Activated T-cell treated with anti-CD3 and anti-CD28 coated beads, Interleukin-2, amount 50 U/mL, for 72 hours (primary cell): ENCODE data around the gene UMODL1. TPM values are rescaled to one million over a fixed set of nuclear protein-coding genes. Genes with fewer than 3 reads are reported as not detected.

Experiments used
- ATAC-seq, 2 donors: fragments of 150-1000 bp; cut with Tn5 transposase; replicated peaks in 1 of 2; 2 replicates each; pipeline ENCODE4 v1.10.0; 2021; ENCODE audit warnings: moderate library complexity in 2 of 2, mild to moderate bottlenecking in 1 of 2
- DNase-seq, 2 donors: peaks; one replicate each; pipeline ENCODE4 v3.0.0; 2021 to 2022; ENCODE audit warnings: mixed read lengths in 1 of 2
- H3K27ac Mint-ChIP-seq: one replicate; pipeline ENCODE4 v1.8.0; 2022; ENCODE audit warnings: mild to moderate bottlenecking, moderate library complexity, mixed read lengths
- H3K27me3 Mint-ChIP-seq: one replicate; pipeline ENCODE4 v1.8.0; 2022; ENCODE audit warnings: low read depth, mixed read lengths
- H3K36me3 Mint-ChIP-seq, 2 donors: one replicate each; pipeline ENCODE4 v1.8.0; 2022; ENCODE audit warnings: mixed read lengths in 2 of 2, mild to moderate bottlenecking in 1 of 2; ENCODE audit not compliant: insufficient read depth in 2 of 2
- H3K4me1 Mint-ChIP-seq: one replicate; pipeline ENCODE4 v1.8.0; 2022; ENCODE audit warnings: low read depth, mixed read lengths
- H3K4me3 Mint-ChIP-seq, 2 donors: one replicate each; pipeline ENCODE4 v1.8.0; 2022; ENCODE audit warnings: mild to moderate bottlenecking in 2 of 2, mixed read lengths in 2 of 2, moderate library complexity in 2 of 2
- H3K9me3 Mint-ChIP-seq, 2 donors: one replicate each; pipeline ENCODE4 v1.8.0; 2022; ENCODE audit warnings: mixed read lengths in 2 of 2
- total RNA-seq, 2 donors: library from RNA; stranded (reverse); gene quantifications; one replicate each; pipeline ENCODE4 v1.2.3, GENCODE V29; 2022

The UMODL1 gene
- total RNA-seq, 2 donors from 2014 or later, result 0.39 to 0.89 TPM

- peaks cover under 1% of the 10 kb centered on the region for H3K4me1 Mint-ChIP-seq
These were observed 24.5 kb downstream of the UMODL1 start for GRCh38 chr21:42095581-42095980.

GRCh38 chr21:42096566-42096965 is 25.4 kb downstream of the UMODL1 start:
- Mint-ChIP-seq H3K9me3 (peaks cover 0 to 2% of the 10 kb centered on the region in 2 donors), H3K4me1 (no peaks in the 10 kb centered on the region), H3K27ac (no peak overlapping the region), H3K36me3 (peaks cover 2 to 5% of the 10 kb centered on the region in 2 donors), H3K27me3 (peaks cover 4% of the 10 kb centered on the region), H3K4me3 (no peak overlapping the region)
- DNase-seq (no peak), ATAC-seq (no peak)

More at GRCh38 chr21:42095581-42095980, 24.5 kb downstream of the UMODL1 start:
- Mint-ChIP-seq H3K4me3 (no peak overlapping the region), H3K36me3 (peaks cover 2 to 5% of the 10 kb centered on the region in 2 donors), H3K9me3 (peaks cover 0 to 2% of the 10 kb centered on the region in 2 donors), H3K27me3 (peaks cover 11% of the 10 kb centered on the region), H3K27ac (no peak overlapping the region)
- ATAC-seq (no peak), DNase-seq (no peak)

- Mint-ChIP-seq H3K4me1 (no peaks in the 10 kb centered on the region), H3K36me3 (peaks cover 2 to 5% of the 10 kb centered on the region in 2 donors), H3K4me3 (no peak overlapping the region), H3K27me3 (no peaks in the 10 kb centered on the region), H3K9me3 (peaks cover 0 to 2% of the 10 kb centered on the region in 2 donors), H3K27ac (no peak overlapping the region)
- DNase-seq (no peak), ATAC-seq (no peak)
These were observed 26.2 kb downstream of the UMODL1 start for GRCh38 chr21:42097274-42097673.

- Mint-ChIP-seq H3K9me3 (peaks cover 0 to 2% of the 10 kb centered on the region in 2 donors), H3K27me3 (no peaks in the 10 kb centered on the region), H3K4me1 (no peaks in the 10 kb centered on the region), H3K27ac (no peak overlapping the region), H3K4me3 (no peak overlapping the region), H3K36me3 (peaks cover 2 to 5% of the 10 kb centered on the region in 2 donors)
- no peak for DNase-seq
- peak; percentile 64 to 82 for ATAC-seq
These were observed 26.8 kb downstream of the UMODL1 start for GRCh38 chr21:42097860-42098454.

GRCh38 chr21:42098957-42099505 is 27.9 kb downstream of the UMODL1 start:
- H3K4me3 Mint-ChIP-seq, result no peak overlapping the region
- H3K36me3 Mint-ChIP-seq, result peaks cover 2 to 5% of the 10 kb centered on the region in 2 donors
- no peak overlapping the region for H3K27ac Mint-ChIP-seq
- H3K27me3 Mint-ChIP-seq, result no peaks in the 10 kb centered on the region
- DNase-seq (no peak), ATAC-seq (no peak)
- H3K9me3 Mint-ChIP-seq, result peaks cover 0 to 2% of the 10 kb centered on the region in 2 donors
- H3K4me1 Mint-ChIP-seq, result no peaks in the 10 kb centered on the region

GRCh38 chr21:42101246-42101645 is 30.1 kb downstream of the UMODL1 start:
- Mint-ChIP-seq H3K4me3 (no peak overlapping the region), H3K27ac (no peak overlapping the region), H3K9me3 (no peaks in the 10 kb centered on the region), H3K27me3 (no peaks in the 10 kb centered on the region), H3K36me3 (no peaks in the 10 kb centered on the region), H3K4me1 (no peaks in the 10 kb centered on the region)
- no peak for ATAC-seq
- DNase-seq, result no peak

- no peak for ATAC-seq
- no peak overlapping the region for H3K4me3 Mint-ChIP-seq
- H3K27ac Mint-ChIP-seq, result no peak overlapping the region
- no peaks in the 10 kb centered on the region for H3K27me3 Mint-ChIP-seq
- H3K4me1 Mint-ChIP-seq, result no peaks in the 10 kb centered on the region
- no peak for DNase-seq
- no peaks in the 10 kb centered on the region for H3K9me3 Mint-ChIP-seq
- H3K36me3 Mint-ChIP-seq, result no peaks in the 10 kb centered on the region
These were observed 31.0 kb downstream of the UMODL1 start for GRCh38 chr21:42102076-42102475.

- H3K9me3 Mint-ChIP-seq, result no peaks in the 10 kb centered on the region
- H3K36me3 Mint-ChIP-seq, result no peaks in the 10 kb centered on the region
- no peak overlapping the region for H3K4me3 Mint-ChIP-seq
- ATAC-seq (no peak), DNase-seq (no peak)
- no peaks in the 10 kb centered on the region for H3K4me1 Mint-ChIP-seq
- no peaks in the 10 kb centered on the region for H3K27me3 Mint-ChIP-seq
- H3K27ac Mint-ChIP-seq, result no peak overlapping the region
These were observed 31.4 kb downstream of the UMODL1 start for GRCh38 chr21:42102526-42102925.

GRCh38 chr21:42102991-42103390 is 31.9 kb downstream of the UMODL1 start:
- no peaks in the 10 kb centered on the region for H3K4me1 Mint-ChIP-seq
- H3K36me3 Mint-ChIP-seq, result no peaks in the 10 kb centered on the region
- no peaks in the 10 kb centered on the region for H3K9me3 Mint-ChIP-seq
- no peak for ATAC-seq
- H3K27ac Mint-ChIP-seq, result no peak overlapping the region
- no peak overlapping the region for H3K4me3 Mint-ChIP-seq
- DNase-seq, result no peak
- no peaks in the 10 kb centered on the region for H3K27me3 Mint-ChIP-seq

- Mint-ChIP-seq H3K27me3 (no peaks in the 10 kb centered on the region), H3K9me3 (no peaks in the 10 kb centered on the region), H3K4me1 (no peaks in the 10 kb centered on the region), H3K36me3 (no peaks in the 10 kb centered on the region), H3K27ac (no peak overlapping the region), H3K4me3 (no peak overlapping the region)
- no peak for ATAC-seq
- DNase-seq, result no peak
These were observed 32.7 kb downstream of the UMODL1 start for GRCh38 chr21:42103843-42104242.

- Mint-ChIP-seq H3K4me1 (no peaks in the 10 kb centered on the region), H3K27ac (no peak overlapping the region), H3K27me3 (no peaks in the 10 kb centered on the region), H3K9me3 (no peaks in the 10 kb centered on the region), H3K36me3 (no peaks in the 10 kb centered on the region), H3K4me3 (no peak overlapping the region)
- DNase-seq, result no peak
- no peak for ATAC-seq
These were observed 34.6 kb downstream of the UMODL1 start for GRCh38 chr21:42105476-42106315.

GRCh38 chr21:42106425-42106824 is 35.3 kb downstream of the UMODL1 start:
- no peak overlapping the region for H3K27ac Mint-ChIP-seq
- DNase-seq, result no peak
- ATAC-seq, result no peak
- H3K4me1 Mint-ChIP-seq, result no peaks in the 10 kb centered on the region
- H3K4me3 Mint-ChIP-seq, result no peak overlapping the region
- no peaks in the 10 kb centered on the region for H3K27me3 Mint-ChIP-seq
- no peaks in the 10 kb centered on the region for H3K36me3 Mint-ChIP-seq
- no peaks in the 10 kb centered on the region for H3K9me3 Mint-ChIP-seq

GRCh38 chr21:42107177-42107880 is 36.2 kb downstream of the UMODL1 start:
- Mint-ChIP-seq H3K27ac (no peak overlapping the region), H3K27me3 (no peaks in the 10 kb centered on the region), H3K36me3 (no peaks in the 10 kb centered on the region), H3K4me1 (no peaks in the 10 kb centered on the region), H3K9me3 (no peaks in the 10 kb centered on the region), H3K4me3 (no peak overlapping the region)
- ATAC-seq (peak in 1 of 2 donors; percentile 36), DNase-seq (no peak)
